GM21390 (cell line): ENCODE results near the gene PDCD1.
"Not testable (repeated sequence)": the region's sequence is repeated elsewhere in the genome, so short reads cannot be mapped to it uniquely, and the experiment has no call there.

Experiments
- ATAC-seq: cut with Tn5 transposase; IDR thresholded peaks from one replicate; pipeline ENCODE4 v1.9.1; 2021; ENCODE audit not compliant: unreplicated experiment

PDCD1 gene

GRCh38 chr2:241879326-241879725, 20.6 kb upstream of the PDCD1 start:
- ATAC-seq, result no peak

- no peak for ATAC-seq
These were observed 19.6 kb upstream of the PDCD1 start for GRCh38 chr2:241877989-241878970.

- ATAC-seq, result no peak
These were observed 18.5 kb upstream of the PDCD1 start for GRCh38 chr2:241877197-241877685.

GRCh38 chr2:241876528-241877196, 18.0 kb upstream of the PDCD1 start:
- no peak for ATAC-seq

- not testable (repeated sequence) for ATAC-seq
These were observed 17.2 kb upstream of the PDCD1 start for GRCh38 chr2:241875754-241876527.

- no peak for ATAC-seq
These were observed 15.7 kb upstream of the PDCD1 start for GRCh38 chr2:241874277-241874925.

GRCh38 chr2:241873803-241874110, 15.1 kb upstream of the PDCD1 start:
- ATAC-seq, result no peak

- no peak for ATAC-seq
These were observed 14.5 kb upstream of the PDCD1 start for GRCh38 chr2:241873081-241873802.

GRCh38 chr2:241872313-241872642, 13.6 kb upstream of the PDCD1 start:
- no peak for ATAC-seq

- ATAC-seq, result no peak
These were observed 13.0 kb upstream of the PDCD1 start for GRCh38 chr2:241871538-241872312.

GRCh38 chr2:241870611-241871537, 12.2 kb upstream of the PDCD1 start:
- ATAC-seq, result no peak

- no peak for ATAC-seq
These were observed 11.4 kb upstream of the PDCD1 start for GRCh38 chr2:241870081-241870541.

- ATAC-seq, result no peak
These were observed 10.6 kb upstream of the PDCD1 start, which contains the start of gene RTP5 for GRCh38 chr2:241869087-241869961. Gene RTP5, plus strand, starts transcription at chr2:241869729. Its CDS starts 28 bp downstream, at chr2:241869757.

GRCh38 chr2:241868661-241869081, 10.0 kb upstream of the PDCD1 start:
- ATAC-seq, result no peak

GRCh38 chr2:241867776-241868420, 9.2 kb upstream of the PDCD1 start:
- no peak for ATAC-seq

- no peak for ATAC-seq
These were observed 8.3 kb upstream of the PDCD1 start for GRCh38 chr2:241866790-241867645.
